SK-N-SH (cell line): ENCODE results near the gene MOCOS. TPM values are rescaled to one million over a fixed set of nuclear protein-coding genes. Genes with fewer than 3 reads are reported as not detected.

Experiments
- CTCF ChIA-PET: fragments of 300-600, 350-600 bp; formaldehyde crosslinking; extraction: SDS; loops from one replicate; lab custom pipeline; 2021; lab: Yijun Ruan, JAX
- POLR2A ChIA-PET: fragments of 350-600 bp; sonication (Branson Sonifier 250); formaldehyde crosslinking; extraction: SDS; loops from one replicate; lab custom pipeline; 2020; ENCODE audit warnings: antibody characterized with exemption, inconsistent platforms; lab: Yijun Ruan, JAX
- DNase-seq: peaks from one replicate; pipeline ENCODE4 v3.0.0; 2012
- H2AFZ ChIP-seq: fragments of 200-600 bp; sonication (generic); 2 replicates; pipeline ENCODE4 v1.8.1; 2016; ENCODE audit warnings: antibody characterized with exemption, mild to moderate bottlenecking, low read depth
- H3F3A ChIP-seq: fragments of 200-600 bp; sonication (generic); replicated peaks from 2 replicates; pipeline ENCODE3; 2016; ENCODE audit warnings: antibody characterized with exemption, mild to moderate bottlenecking; ENCODE audit not compliant: insufficient read depth
- H3K27ac ChIP-seq, 2 experiments: fragments of 200-500 bp in 1 of 2; fragments of 200-600 bp in 1 of 2; sonication (Bioruptor generic) in 1 of 2; sonication (generic), shearing (Covaris generic) in 1 of 2; 2 replicates each; pipeline versions ENCODE4 v1.5.1 to v1.6.1; 2014 to 2016; ENCODE audit warnings: low read depth in 2 of 2, inconsistent platforms in 1 of 2, low read length in 1 of 2, mild to moderate bottlenecking in 1 of 2, mixed read lengths in 1 of 2
- H3K27me3 ChIP-seq: fragments of 200-600 bp; sonication (generic), shearing (Covaris generic); 2 replicates; pipeline ENCODE4 v1.6.1; 2016; ENCODE audit warnings: mixed run types; ENCODE audit not compliant: insufficient read depth
- H3K36me3 ChIP-seq, 2 experiments: fragments of 200-500 bp in 1 of 2; fragments of 200-600 bp in 1 of 2; sonication (Bioruptor generic) in 1 of 2; sonication (generic) in 1 of 2; replicated peaks in 1 of 2; 2 replicates each; pipeline versions ENCODE3 to v1.5.1; 2014 to 2016; ENCODE audit warnings: low read length in 1 of 2, mild to moderate bottlenecking in 1 of 2; ENCODE audit not compliant: insufficient read depth in 2 of 2, control insufficient read depth in 1 of 2
- H3K4me1 ChIP-seq, 2 experiments: fragments of 200-500 bp in 1 of 2; fragments of 200-600 bp in 1 of 2; sonication (Bioruptor generic) in 1 of 2; sonication (generic), shearing (Covaris generic) in 1 of 2; 2 replicates each; pipeline versions ENCODE4 v1.5.1 to v1.6.1; 2014 to 2016; ENCODE audit warnings: low read depth in 1 of 2, low read length in 1 of 2, mixed run types in 1 of 2; ENCODE audit not compliant: insufficient read depth in 2 of 2, control insufficient read depth in 1 of 2
- H3K4me2 ChIP-seq: fragments of 200-600 bp; sonication (generic), shearing (Covaris generic); 2 replicates; pipeline ENCODE4 v1.6.1; 2017; ENCODE audit warnings: mixed run types
- H3K4me3 ChIP-seq, 2 experiments: fragments of 200-500 bp in 1 of 2; fragments of 200-600 bp in 1 of 2; sonication (Bioruptor generic) in 1 of 2; sonication (generic), shearing (Covaris generic) in 1 of 2; 2 replicates each; pipeline versions ENCODE4 v1.5.1 to v1.8.1; 2014 to 2016; ENCODE audit warnings: low read depth in 2 of 2, inconsistent platforms in 1 of 2, low read length in 1 of 2, mild to moderate bottlenecking in 1 of 2, mixed read lengths in 1 of 2, moderate library complexity in 1 of 2
- H3K79me2 ChIP-seq: fragments of 200-600 bp; sonication (generic); 2 replicates; pipeline ENCODE4 v1.8.1; 2017; ENCODE audit warnings: mild to moderate bottlenecking; ENCODE audit not compliant: insufficient read depth
- H3K9ac ChIP-seq: fragments of 200-600 bp; sonication (generic); 2 replicates; pipeline ENCODE4 v1.6.1; 2017; ENCODE audit warnings: mixed run types
- H3K9me2 ChIP-seq: fragments of 200-600 bp; sonication (generic); 2 replicates; pipeline ENCODE4 v1.6.1; 2017; ENCODE audit warnings: mixed run types
- H3K9me3 ChIP-seq: fragments of 200-600 bp; sonication (generic); 2 replicates; pipeline ENCODE4 v1.6.1; 2017; ENCODE audit warnings: mixed run types, mild to moderate bottlenecking, moderate library complexity
- H4K20me1 ChIP-seq: fragments of 200-600 bp; sonication (generic); 2 replicates; pipeline ENCODE4 v1.6.1; 2017; ENCODE audit warnings: mild to moderate bottlenecking, mixed run types; ENCODE audit not compliant: insufficient read depth
- EP300 ChIP-seq, 2 experiments: IDR thresholded peaks; 2 replicates each; pipeline versions ENCODE4 v1.4.0 to v1.6.1; 2012; ENCODE audit warnings: borderline replicate concordance in 1 of 2, low read depth in 1 of 2, low read length in 1 of 2
- EZH2phosphoT487 ChIP-seq: fragments of 200-600 bp; sonication (generic); IDR thresholded peaks from 2 replicates; pipeline ENCODE4 v1.6.1; 2017; ENCODE audit warnings: low read depth, mixed run types, mild to moderate bottlenecking, antibody characterized with exemption, moderate library complexity, borderline replicate concordance
- FOSL2 ChIP-seq: IDR thresholded peaks from 2 replicates; pipeline ENCODE4 v1.4.0; 2012; ENCODE audit warnings: low read depth, mild to moderate bottlenecking, moderate library complexity, borderline replicate concordance
- FOXJ3 ChIP-seq: sonication (generic); formaldehyde crosslinking; IDR thresholded peaks from 2 replicates; pipeline ENCODE4 v1.5.1; 2020; ENCODE audit warnings: mild to moderate bottlenecking, missing genetic modification reagents
- FOXM1 ChIP-seq: IDR thresholded peaks from 2 replicates; pipeline ENCODE4 v1.4.0; 2012; ENCODE audit warnings: low read depth, mild to moderate bottlenecking
- GABPA ChIP-seq: IDR thresholded peaks from 2 replicates; pipeline ENCODE4 v1.4.0; 2012; ENCODE audit warnings: low read depth, mild to moderate bottlenecking
- GATA2 ChIP-seq: sonication (generic); formaldehyde crosslinking; IDR thresholded peaks from 2 replicates; pipeline ENCODE4 v1.5.0; 2020; ENCODE audit warnings: mild to moderate bottlenecking, missing genetic modification reagents
- MAX ChIP-seq: IDR thresholded peaks from 2 replicates; pipeline ENCODE4 v1.4.0; 2012; ENCODE audit warnings: low read depth
- MEF2A ChIP-seq: IDR thresholded peaks from 2 replicates; pipeline ENCODE4 v1.4.0; 2012; ENCODE audit warnings: low read depth, borderline replicate concordance
- NFIC ChIP-seq: IDR thresholded peaks from 2 replicates; pipeline ENCODE4 v1.4.0; 2012; ENCODE audit warnings: borderline replicate concordance
- NRF1 ChIP-seq: IDR thresholded peaks from 2 replicates; pipeline ENCODE4 v1.6.1; 2012; ENCODE audit warnings: low read depth, mild to moderate bottlenecking, low read length
- PBX3 ChIP-seq: IDR thresholded peaks from 2 replicates; pipeline ENCODE4; 2012
- RCOR1 ChIP-seq: fragments of 150-350 bp; IDR thresholded peaks from 2 replicates; pipeline ENCODE4 v1.6.1; 2017; ENCODE audit warnings: antibody characterized with exemption, low read length
- REST ChIP-seq: IDR thresholded peaks from 2 replicates; pipeline ENCODE4 v1.6.1; 2012; ENCODE audit warnings: mild to moderate bottlenecking, low read depth, low read length, moderate library complexity
- SIN3A ChIP-seq: IDR thresholded peaks from 2 replicates; pipeline ENCODE4 v1.6.1; 2012; ENCODE audit warnings: low read depth, mild to moderate bottlenecking, low read length, moderate library complexity, borderline replicate concordance
- SMC3 ChIP-seq: IDR thresholded peaks from 2 replicates; pipeline ENCODE4 v1.6.1; 2012; ENCODE audit warnings: low read depth, low read length, improper control_type of control experiment
- TAF1 ChIP-seq: IDR thresholded peaks from 2 replicates; pipeline ENCODE4 v1.6.1; 2012; ENCODE audit warnings: low read depth, mild to moderate bottlenecking, low read length, moderate library complexity, borderline replicate concordance
- TCF12 ChIP-seq: IDR thresholded peaks from 2 replicates; pipeline ENCODE4 v1.4.0; 2012
- TEAD4 ChIP-seq: IDR thresholded peaks from 2 replicates; pipeline ENCODE4 v1.4.0; 2012; ENCODE audit warnings: mild to moderate bottlenecking, borderline replicate concordance; ENCODE audit not compliant: insufficient read depth
- ZBTB33 ChIP-seq: IDR thresholded peaks from 2 replicates; pipeline ENCODE4 v1.4.0; 2012; ENCODE audit warnings: low read depth, borderline replicate concordance
- WGBS: methylation state at CpG from one replicate; pipeline ENCODE4 v1.1.6; 2017; ENCODE audit warnings: low lambda C conversion rate; 5-methylcytosine and 5-hydroxymethylcytosine counted together
- polyA plus RNA-seq, 3 experiments: library from polyadenylated mRNA; depleted of rRNA; stranded (reverse); fragments of >200 nt; gene quantifications; 2 replicates each; pipeline ENCODE4 v1.2.3, GENCODE V29; 2012

The MOCOS gene
- polyA plus RNA-seq, 1 of the 3 experiments (the other 2 are of a cell fraction): 1.2 TPM

- H3K4me1 ChIP-seq: no peaks in the 10 kb centered on the region
- no peaks in the 10 kb centered on the region for H3K9me2 ChIP-seq
- H3K27me3 ChIP-seq: no peaks in the 10 kb centered on the region
- H3F3A ChIP-seq: no peaks in the 10 kb centered on the region
- TF ChIP-seq FOSL2 (no peak), EZH2phosphoT487 (no peak), TEAD4 (no peak), PBX3 (no peak), NRF1 (no peak), FOXM1 (no peak), RCOR1 (no peak), NFIC (no peak), ZBTB33 (no peak), MEF2A (no peak), FOXJ3 (CRISPR knock-in tag) (no peak), EP300 (IDR thresholded peaks at IDR 0.05; ENCODE audit: borderline replicate concordance in 1 of 2, low read depth in 1 of 2, low read length in 1 of 2) (no peak), MAX (no peak), GABPA (no peak), GATA2 (no peak), TCF12 (no peak), SIN3A (no peak)
- TF ChIP-seq, all 33 proteins: peak for 0
- Histone ChIP-seq H3K4me3 (no peak overlapping the region), H3K4me2 (no peak overlapping the region), H3K36me3 (no peaks in the 10 kb centered on the region), H3K27ac (no peak overlapping the region), H3K9ac (no peak overlapping the region), H2AFZ (no peak overlapping the region), H4K20me1 (no peaks in the 10 kb centered on the region), H3K79me2 (no peaks in the 10 kb centered on the region), H3K9me3 (no peaks in the 10 kb centered on the region)
- ChIA-PET POLR2A (no interaction called here), CTCF (interaction anchor here (0.6 kb wide), 1 partner anchor 448 kb away, joined by 3 read pairs; no protein-coding TSS in a partner anchor)
- no peak for DNase-seq
- 55% methylated on average over 1 of the region's 1 CpG for WGBS
Measured at GRCh38 chr18:36247036-36247435, 59.7 kb downstream of the MOCOS start.

DNA sequence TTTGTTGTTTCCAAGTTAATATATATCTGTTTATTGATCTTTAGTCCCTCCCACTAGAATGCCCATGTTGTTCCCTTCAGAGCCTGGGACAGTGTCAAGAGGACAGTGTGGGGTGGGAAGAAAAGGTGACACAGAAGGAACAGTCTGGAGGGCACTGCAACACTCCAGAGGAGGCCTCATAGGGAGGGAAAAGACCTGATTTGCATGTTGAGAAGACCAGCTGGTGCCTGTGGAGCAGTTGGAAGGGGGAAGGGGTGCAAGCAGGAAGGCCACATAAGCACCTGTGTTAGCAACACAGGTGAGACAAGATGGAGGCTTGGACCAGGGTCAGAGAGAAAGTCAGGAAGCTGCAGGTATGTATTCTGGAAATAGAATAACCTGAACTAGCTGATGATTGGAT is 62.1 kb downstream of the MOCOS start:
- Histone ChIP-seq H3K79me2 (no peaks in the 10 kb centered on the region), H2AFZ (no peak overlapping the region), H3K9ac (no peak overlapping the region), H3K36me3 (no peaks in the 10 kb centered on the region), H4K20me1 (no peaks in the 10 kb centered on the region), H3F3A (no peaks in the 10 kb centered on the region), H3K27ac (no peak overlapping the region), H3K4me1 (no peaks in the 10 kb centered on the region), H3K4me2 (no peak overlapping the region), H3K9me3 (no peaks in the 10 kb centered on the region), H3K27me3 (no peaks in the 10 kb centered on the region), H3K4me3 (no peak overlapping the region), H3K9me2 (no peaks in the 10 kb centered on the region)
- no peak for TF ChIP-seq TEAD4
- no peak for TF ChIP-seq GABPA
- TF ChIP-seq TAF1: no peak
- no peak for TF ChIP-seq RCOR1
- no peak for TF ChIP-seq NRF1
- TF ChIP-seq REST: no peak
- no peak for TF ChIP-seq SMC3
- TF ChIP-seq GATA2: no peak
- no peak for TF ChIP-seq FOSL2
- POLR2A ChIA-PET: no interaction called here
- DNase-seq: no peak
- CTCF ChIA-PET: no interaction called here
